G401 (cell line): ENCODE measurements around the gene GPR139. TPM values are rescaled to one million over a fixed set of nuclear protein-coding genes. Genes with fewer than 3 reads are reported as not detected.

Experiments used
- DNase-seq: peaks from one replicate; pipeline ENCODE4 v3.0.0-alpha.2; 2015; ENCODE audit warnings: low spot score
- in situ Hi-C: cut with HindIII; loops from 2 replicates; pipeline ENCODE4 v1.10.0; 2016; ENCODE audit warnings: low sequenced_read_pairs, mixed read lengths
- total RNA-seq: library from RNA; depleted of rRNA; stranded (reverse); fragments of >200 nt; shearing (Covaris generic); gene quantifications from 2 replicates; pipeline ENCODE4 v1.2.3, GENCODE V29; 2014

GPR139 gene
- total RNA-seq, 1 experiment from 2014 or later: not detected

GRCh38 chr16:20064520-20064919, 9.2 kb downstream of the GPR139 start:
- DNase-seq: no peak
- in situ Hi-C loops: no loop called here

- no peak for DNase-seq
- in situ Hi-C loops: no loop called here
Measured at GRCh38 chr16:20061132-20061531, 12.6 kb downstream of the GPR139 start.

GRCh38 chr16:20056436-20056835, 17.3 kb downstream of the GPR139 start:
- in situ Hi-C loops: no loop called here
- DNase-seq: no peak

GRCh38 chr16:20053336-20053735, 20.4 kb downstream of the GPR139 start:
- in situ Hi-C loops: no loop called here
- DNase-seq: no peak

- no peak for DNase-seq
- in situ Hi-C loops: no loop called here
Measured at GRCh38 chr16:20051611-20052010, 22.1 kb downstream of the GPR139 start.

GRCh38 chr16:20051147-20051546, 22.5 kb downstream of the GPR139 start:
- no peak for DNase-seq
- in situ Hi-C loops: no loop called here

- DNase-seq: no peak
- in situ Hi-C loops: no loop called here
Measured at GRCh38 chr16:20049831-20050230, 23.9 kb downstream of the GPR139 start.

- in situ Hi-C loops: no loop called here
Measured at GRCh38 chr16:20045886-20046285, 27.8 kb downstream of the GPR139 start.

GRCh38 chr16:20042848-20043247, 30.8 kb downstream of the GPR139 start:
- in situ Hi-C loops: no loop called here
- no peak for DNase-seq

More at GRCh38 chr16:20045886-20046285, 27.8 kb downstream of the GPR139 start:
- no peak for DNase-seq

- in situ Hi-C loops: no loop called here
- DNase-seq: no peak
Measured at GRCh38 chr16:20041924-20042596, 31.6 kb downstream of the GPR139 start.

- in situ Hi-C loops: no loop called here
- DNase-seq: no peak
Measured at GRCh38 chr16:20040011-20040410, 33.7 kb downstream of the GPR139 start.

- in situ Hi-C loops: no loop called here
- no peak for DNase-seq
Measured at GRCh38 chr16:20029611-20030010, 44.1 kb downstream of the GPR139 start.

GRCh38 chr16:20026361-20027072, 47.2 kb downstream of the GPR139 start:
- in situ Hi-C loops: no loop called here
- no peak for DNase-seq

- no peak for DNase-seq
- in situ Hi-C loops: no loop called here
Measured at GRCh38 chr16:20023190-20023589, 50.5 kb downstream of the GPR139 start.

- no peak for DNase-seq
- in situ Hi-C loops: no loop called here
Measured at GRCh38 chr16:20020976-20021375, 52.7 kb downstream of the GPR139 start.

GRCh38 chr16:20020083-20020482, 53.6 kb downstream of the GPR139 start:
- in situ Hi-C loops: no loop called here
- no peak for DNase-seq

- no peak for DNase-seq
- in situ Hi-C loops: no loop called here
Measured at GRCh38 chr16:20016234-20016633, 57.5 kb downstream of the GPR139 start.

GRCh38 chr16:20004931-20005330, 68.8 kb downstream of the GPR139 start:
- DNase-seq: no peak

GRCh38 chr16:20002936-20003335, 70.8 kb downstream of the GPR139 start:
- in situ Hi-C loops: no loop called here
- no peak for DNase-seq

More at GRCh38 chr16:20004931-20005330, 68.8 kb downstream of the GPR139 start:
- in situ Hi-C loops: no loop called here

GRCh38 chr16:20001856-20002707, 71.6 kb downstream of the GPR139 start:
- DNase-seq: no peak
- in situ Hi-C loops: no loop called here
